ENCODE measurements around the gene PFDN5. TPM values are rescaled to one million over a fixed set of nuclear protein-coding genes. Genes with fewer than 3 reads are reported as not detected.
A peak's percentile ranks its signal among the peaks of the same experiment; 100 is the strongest.

PFDN5 gene
- total and polyA plus RNA-seq, 2 experiments from 2014 or later, result 199 to 567 TPM

DNA sequence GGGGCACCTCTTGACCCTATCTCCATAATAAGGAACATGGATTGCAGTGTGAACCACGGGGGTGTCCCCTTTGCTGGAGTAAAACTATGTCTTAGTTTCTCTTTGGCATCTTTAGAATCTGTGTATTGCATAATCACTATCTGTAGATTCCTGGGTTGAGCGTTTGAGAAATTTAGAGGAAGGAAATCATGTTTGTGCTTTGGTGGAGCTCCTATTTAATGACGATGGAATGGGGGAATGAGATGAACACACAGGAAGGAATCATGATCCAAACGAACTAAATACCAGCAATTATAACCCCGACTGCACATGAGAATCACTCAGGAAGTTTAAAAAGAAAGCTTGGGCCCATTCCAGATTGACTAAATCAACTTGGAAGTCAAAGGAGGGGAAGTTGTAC is 2.8 kb downstream of the PFDN5 start:
- Histone ChIP-seq H2AFZ (no peak overlapping the region), H3K4me3 (no peak overlapping the region), H3K4me1 (ENCODE audit: insufficient read depth) (peaks cover 14% of the 10 kb centered on the region; the same call in 1 of the 2 replicates), H3K9me2 (ENCODE audit: insufficient read depth) (no peaks in the 10 kb centered on the region), H3K27ac (ENCODE audit: low read depth) (peak overlapping the region; percentile 83; the same call in 1 of the 2 replicates), H3K36me3 (ENCODE audit: insufficient read depth) (peaks cover 12% of the 10 kb centered on the region; the same call in 1 of the 2 replicates), H3K4me2 (no peak overlapping the region), H4K20me1 (replicated peaks; ENCODE audit: insufficient read depth) (no peaks in the 10 kb centered on the region; the same call in none of the 2 replicates), H3F3A (replicated peaks; ENCODE audit: low read depth) (peaks cover 44% of the 10 kb centered on the region), H3K27me3 (ENCODE audit: insufficient read depth) (no peaks in the 10 kb centered on the region), H3K79me2 (replicated peaks; ENCODE audit: insufficient read depth) (peaks cover 38% of the 10 kb centered on the region)
- ATAC-seq, result no peak
- Mint-ChIP-seq H3K4me3 (peak overlapping the region; percentile 5; the same call in 1 of the 3 replicates), H3K4me1 (peaks cover 25% of the 10 kb centered on the region), H3K27ac (no peak overlapping the region), H3K36me3 (ENCODE audit: low read depth) (peaks cover 60% of the 10 kb centered on the region), H3K9me3 (no peaks in the 10 kb centered on the region; the same call in 2 of the 3 replicates), H3K27me3 (ENCODE audit: insufficient read depth, low read depth, poor library complexity) (peaks cover 13% of the 10 kb centered on the region)
- TF ChIP-seq CREB1 (CRISPR knock-in tag; IDR thresholded peaks at IDR 0.05; ENCODE audit: low read depth) (no peak), EZH2 (IDR thresholded peaks at IDR 0.05; ENCODE audit: low read depth, unreplicated experiment) (no peak), JUNB (IDR thresholded peaks at IDR 0.05; ENCODE audit: unreplicated experiment) (no peak)
- DNase-seq (ENCODE audit: low spot score), result no peak

DNA sequence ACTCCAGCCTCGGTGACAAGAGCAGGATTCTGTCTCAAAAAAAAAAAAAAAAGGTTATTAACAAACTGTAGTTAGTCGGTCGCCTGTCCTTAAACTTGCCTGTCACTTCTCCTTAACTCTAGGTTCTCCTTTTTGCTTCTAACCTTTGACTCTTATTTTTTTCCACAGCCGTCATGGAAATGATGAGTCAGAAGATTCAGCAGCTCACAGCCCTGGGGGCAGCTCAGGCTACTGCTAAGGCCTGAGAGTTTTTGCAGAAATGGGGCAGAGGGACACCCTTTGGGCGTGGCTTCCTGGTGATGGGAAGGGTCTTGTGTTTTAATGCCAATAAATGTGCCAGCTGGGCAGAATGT is 3.7 kb downstream of the PFDN5 start:
- peaks cover 12% of the 10 kb centered on the region; the same call in 1 of the 2 replicates for H3K36me3 ChIP-seq (ENCODE audit: insufficient read depth)
- ATAC-seq (no peak), DNase-seq (ENCODE audit: low spot score) (no peak)
- H3K27me3 ChIP-seq (ENCODE audit: insufficient read depth), result no peaks in the 10 kb centered on the region
- peaks cover 38% of the 10 kb centered on the region for H3K79me2 ChIP-seq (replicated peaks; ENCODE audit: insufficient read depth)
- H3K36me3 Mint-ChIP-seq (ENCODE audit: low read depth), result peaks cover 55% of the 10 kb centered on the region
- no peak overlapping the region for H2AFZ ChIP-seq
- H3K9me2 ChIP-seq (ENCODE audit: insufficient read depth), result no peaks in the 10 kb centered on the region
- H3F3A ChIP-seq (replicated peaks; ENCODE audit: low read depth), result peaks cover 47% of the 10 kb centered on the region
- H3K4me3 Mint-ChIP-seq, result peak overlapping the region; percentile 89
- peak overlapping the region; percentile 83 for H3K27ac ChIP-seq (ENCODE audit: low read depth)
- no peaks in the 10 kb centered on the region; the same call in 1 of the 2 replicates for H4K20me1 ChIP-seq (replicated peaks; ENCODE audit: insufficient read depth)
- peak overlapping the region; percentile 99 for H3K4me2 ChIP-seq
- peak overlapping the region; percentile 90 for H3K27ac Mint-ChIP-seq
- peaks cover 14% of the 10 kb centered on the region; the same call in 1 of the 2 replicates for H3K4me1 ChIP-seq (ENCODE audit: insufficient read depth)
- H3K9me3 Mint-ChIP-seq, result no peaks in the 10 kb centered on the region; the same call in 2 of the 3 replicates
- H3K4me3 ChIP-seq, result peak overlapping the region; percentile 97
- H3K27me3 Mint-ChIP-seq (ENCODE audit: insufficient read depth, low read depth, poor library complexity), result peaks cover 11% of the 10 kb centered on the region
- H3K4me1 Mint-ChIP-seq, result peaks cover 25% of the 10 kb centered on the region
- TF ChIP-seq POLR2AphosphoS5 (IDR thresholded peaks at IDR 0.05; ENCODE audit: low read depth) (no peak), EZH2 (IDR thresholded peaks at IDR 0.05; ENCODE audit: low read depth, unreplicated experiment) (no peak), ZNF331 (CRISPR knock-in tag; IDR thresholded peaks at IDR 0.05; ENCODE audit: low read depth) (no peak), EZH2phosphoT487 (IDR thresholded peaks at IDR 0.05; ENCODE audit: unreplicated experiment) (no peak), CREB1 (CRISPR knock-in tag; IDR thresholded peaks at IDR 0.05; ENCODE audit: low read depth) (no peak), ZNF114 (CRISPR knock-in tag; IDR thresholded peaks at IDR 0.05) (no peak)
- TF ChIP-seq, protein P1, sequence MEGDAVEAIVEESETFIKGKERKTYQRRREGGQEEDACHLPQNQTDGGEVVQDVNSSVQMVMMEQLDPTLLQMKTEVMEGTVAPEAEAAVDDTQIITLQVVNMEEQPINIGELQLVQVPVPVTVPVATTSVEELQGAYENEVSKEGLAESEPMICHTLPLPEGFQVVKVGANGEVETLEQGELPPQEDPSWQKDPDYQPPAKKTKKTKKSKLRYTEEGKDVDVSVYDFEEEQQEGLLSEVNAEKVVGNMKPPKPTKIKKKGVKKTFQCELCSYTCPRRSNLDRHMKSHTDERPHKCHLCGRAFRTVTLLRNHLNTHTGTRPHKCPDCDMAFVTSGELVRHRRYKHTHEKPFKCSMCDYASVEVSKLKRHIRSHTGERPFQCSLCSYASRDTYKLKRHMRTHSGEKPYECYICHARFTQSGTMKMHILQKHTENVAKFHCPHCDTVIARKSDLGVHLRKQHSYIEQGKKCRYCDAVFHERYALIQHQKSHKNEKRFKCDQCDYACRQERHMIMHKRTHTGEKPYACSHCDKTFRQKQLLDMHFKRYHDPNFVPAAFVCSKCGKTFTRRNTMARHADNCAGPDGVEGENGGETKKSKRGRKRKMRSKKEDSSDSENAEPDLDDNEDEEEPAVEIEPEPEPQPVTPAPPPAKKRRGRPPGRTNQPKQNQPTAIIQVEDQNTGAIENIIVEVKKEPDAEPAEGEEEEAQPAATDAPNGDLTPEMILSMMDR (conservative IDR thresholded peaks at IDR 0.05; ENCODE audit: low read depth in 2 of 2), result no peak
- TF ChIP-seq, protein P2, sequence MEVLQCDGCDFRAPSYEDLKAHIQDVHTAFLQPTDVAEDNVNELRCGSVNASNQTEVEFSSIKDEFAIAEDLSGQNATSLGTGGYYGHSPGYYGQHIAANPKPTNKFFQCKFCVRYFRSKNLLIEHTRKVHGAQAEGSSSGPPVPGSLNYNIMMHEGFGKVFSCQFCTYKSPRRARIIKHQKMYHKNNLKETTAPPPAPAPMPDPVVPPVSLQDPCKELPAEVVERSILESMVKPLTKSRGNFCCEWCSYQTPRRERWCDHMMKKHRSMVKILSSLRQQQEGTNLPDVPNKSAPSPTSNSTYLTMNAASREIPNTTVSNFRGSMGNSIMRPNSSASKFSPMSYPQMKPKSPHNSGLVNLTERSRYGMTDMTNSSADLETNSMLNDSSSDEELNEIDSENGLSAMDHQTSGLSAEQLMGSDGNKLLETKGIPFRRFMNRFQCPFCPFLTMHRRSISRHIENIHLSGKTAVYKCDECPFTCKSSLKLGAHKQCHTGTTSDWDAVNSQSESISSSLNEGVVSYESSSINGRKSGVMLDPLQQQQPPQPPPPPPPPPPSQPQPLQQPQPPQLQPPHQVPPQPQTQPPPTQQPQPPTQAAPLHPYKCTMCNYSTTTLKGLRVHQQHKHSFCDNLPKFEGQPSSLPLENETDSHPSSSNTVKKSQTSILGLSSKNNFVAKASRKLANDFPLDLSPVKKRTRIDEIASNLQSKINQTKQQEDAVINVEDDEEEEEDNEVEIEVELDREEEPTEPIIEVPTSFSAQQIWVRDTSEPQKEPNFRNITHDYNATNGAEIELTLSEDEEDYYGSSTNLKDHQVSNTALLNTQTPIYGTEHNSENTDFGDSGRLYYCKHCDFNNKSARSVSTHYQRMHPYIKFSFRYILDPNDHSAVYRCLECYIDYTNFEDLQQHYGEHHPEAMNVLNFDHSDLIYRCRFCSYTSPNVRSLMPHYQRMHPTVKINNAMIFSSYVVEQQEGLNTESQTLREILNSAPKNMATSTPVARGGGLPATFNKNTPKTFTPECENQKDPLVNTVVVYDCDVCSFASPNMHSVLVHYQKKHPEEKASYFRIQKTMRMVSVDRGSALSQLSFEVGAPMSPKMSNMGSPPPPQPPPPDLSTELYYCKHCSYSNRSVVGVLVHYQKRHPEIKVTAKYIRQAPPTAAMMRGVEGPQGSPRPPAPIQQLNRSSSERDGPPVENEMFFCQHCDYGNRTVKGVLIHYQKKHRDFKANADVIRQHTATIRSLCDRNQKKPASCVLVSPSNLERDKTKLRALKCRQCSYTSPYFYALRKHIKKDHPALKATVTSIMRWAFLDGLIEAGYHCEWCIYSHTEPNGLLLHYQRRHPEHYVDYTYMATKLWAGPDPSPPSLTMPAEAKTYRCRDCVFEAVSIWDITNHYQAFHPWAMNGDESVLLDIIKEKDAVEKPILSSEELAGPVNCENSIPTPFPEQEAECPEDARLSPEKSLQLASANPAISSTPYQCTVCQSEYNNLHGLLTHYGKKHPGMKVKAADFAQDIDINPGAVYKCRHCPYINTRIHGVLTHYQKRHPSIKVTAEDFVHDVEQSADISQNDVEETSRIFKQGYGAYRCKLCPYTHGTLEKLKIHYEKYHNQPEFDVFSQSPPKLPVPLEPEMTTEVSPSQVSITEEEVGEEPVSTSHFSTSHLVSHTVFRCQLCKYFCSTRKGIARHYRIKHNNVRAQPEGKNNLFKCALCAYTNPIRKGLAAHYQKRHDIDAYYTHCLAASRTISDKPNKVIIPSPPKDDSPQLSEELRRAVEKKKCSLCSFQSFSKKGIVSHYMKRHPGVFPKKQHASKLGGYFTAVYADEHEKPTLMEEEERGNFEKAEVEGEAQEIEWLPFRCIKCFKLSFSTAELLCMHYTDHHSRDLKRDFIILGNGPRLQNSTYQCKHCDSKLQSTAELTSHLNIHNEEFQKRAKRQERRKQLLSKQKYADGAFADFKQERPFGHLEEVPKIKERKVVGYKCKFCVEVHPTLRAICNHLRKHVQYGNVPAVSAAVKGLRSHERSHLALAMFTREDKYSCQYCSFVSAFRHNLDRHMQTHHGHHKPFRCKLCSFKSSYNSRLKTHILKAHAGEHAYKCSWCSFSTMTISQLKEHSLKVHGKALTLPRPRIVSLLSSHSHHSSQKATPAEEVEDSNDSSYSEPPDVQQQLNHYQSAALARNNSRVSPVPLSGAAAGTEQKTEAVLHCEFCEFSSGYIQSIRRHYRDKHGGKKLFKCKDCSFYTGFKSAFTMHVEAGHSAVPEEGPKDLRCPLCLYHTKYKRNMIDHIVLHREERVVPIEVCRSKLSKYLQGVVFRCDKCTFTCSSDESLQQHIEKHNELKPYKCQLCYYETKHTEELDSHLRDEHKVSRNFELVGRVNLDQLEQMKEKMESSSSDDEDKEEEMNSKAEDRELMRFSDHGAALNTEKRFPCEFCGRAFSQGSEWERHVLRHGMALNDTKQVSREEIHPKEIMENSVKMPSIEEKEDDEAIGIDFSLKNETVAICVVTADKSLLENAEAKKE (CRISPR knock-in tag; IDR thresholded peaks at IDR 0.05), result no peak
- TF ChIP-seq, protein P3, sequence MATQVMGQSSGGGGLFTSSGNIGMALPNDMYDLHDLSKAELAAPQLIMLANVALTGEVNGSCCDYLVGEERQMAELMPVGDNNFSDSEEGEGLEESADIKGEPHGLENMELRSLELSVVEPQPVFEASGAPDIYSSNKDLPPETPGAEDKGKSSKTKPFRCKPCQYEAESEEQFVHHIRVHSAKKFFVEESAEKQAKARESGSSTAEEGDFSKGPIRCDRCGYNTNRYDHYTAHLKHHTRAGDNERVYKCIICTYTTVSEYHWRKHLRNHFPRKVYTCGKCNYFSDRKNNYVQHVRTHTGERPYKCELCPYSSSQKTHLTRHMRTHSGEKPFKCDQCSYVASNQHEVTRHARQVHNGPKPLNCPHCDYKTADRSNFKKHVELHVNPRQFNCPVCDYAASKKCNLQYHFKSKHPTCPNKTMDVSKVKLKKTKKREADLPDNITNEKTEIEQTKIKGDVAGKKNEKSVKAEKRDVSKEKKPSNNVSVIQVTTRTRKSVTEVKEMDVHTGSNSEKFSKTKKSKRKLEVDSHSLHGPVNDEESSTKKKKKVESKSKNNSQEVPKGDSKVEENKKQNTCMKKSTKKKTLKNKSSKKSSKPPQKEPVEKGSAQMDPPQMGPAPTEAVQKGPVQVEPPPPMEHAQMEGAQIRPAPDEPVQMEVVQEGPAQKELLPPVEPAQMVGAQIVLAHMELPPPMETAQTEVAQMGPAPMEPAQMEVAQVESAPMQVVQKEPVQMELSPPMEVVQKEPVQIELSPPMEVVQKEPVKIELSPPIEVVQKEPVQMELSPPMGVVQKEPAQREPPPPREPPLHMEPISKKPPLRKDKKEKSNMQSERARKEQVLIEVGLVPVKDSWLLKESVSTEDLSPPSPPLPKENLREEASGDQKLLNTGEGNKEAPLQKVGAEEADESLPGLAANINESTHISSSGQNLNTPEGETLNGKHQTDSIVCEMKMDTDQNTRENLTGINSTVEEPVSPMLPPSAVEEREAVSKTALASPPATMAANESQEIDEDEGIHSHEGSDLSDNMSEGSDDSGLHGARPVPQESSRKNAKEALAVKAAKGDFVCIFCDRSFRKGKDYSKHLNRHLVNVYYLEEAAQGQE (IDR thresholded peaks at IDR 0.05; ENCODE audit: unreplicated experiment), result no peak

All from GM23338 (cell line).